Measurements from ENCODE around the gene SNUPN.
A peak's percentile ranks its signal among the peaks of the same experiment; 100 is the strongest.
"Not testable (repeated sequence)": the region's sequence is repeated elsewhere in the genome, so short reads cannot be mapped to it uniquely, and the experiment has no call there.

SNUPN gene

DNA sequence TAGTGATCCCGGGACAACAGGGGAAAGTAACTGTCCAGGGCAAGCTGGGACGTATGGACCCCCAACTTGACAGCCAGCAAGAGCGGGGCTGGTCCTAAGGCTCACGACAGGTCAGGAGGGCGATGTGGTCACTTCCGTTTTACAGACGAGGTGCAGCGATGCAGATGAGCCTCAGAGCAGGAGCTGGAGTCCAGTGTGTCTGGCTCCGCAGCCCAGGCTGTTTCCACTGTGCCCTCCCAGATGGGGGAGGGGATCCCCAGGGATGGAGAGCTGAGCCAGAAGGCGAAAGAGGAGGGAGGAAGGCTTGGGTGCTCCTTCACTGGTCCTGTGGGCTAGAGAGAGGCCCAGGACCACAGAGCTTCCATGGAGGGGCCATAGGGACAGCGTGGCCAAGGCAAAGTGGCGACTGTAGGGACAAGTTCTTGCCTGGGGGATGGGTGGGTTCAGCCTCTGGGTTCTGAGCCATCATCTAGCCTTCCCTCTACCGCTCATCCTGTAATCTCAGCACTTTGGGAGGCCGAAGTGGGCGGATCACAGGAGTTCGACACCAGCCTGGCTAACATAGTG, 27.9 kb upstream of the SNUPN start:
- DNase-seq = no peak

DNA sequence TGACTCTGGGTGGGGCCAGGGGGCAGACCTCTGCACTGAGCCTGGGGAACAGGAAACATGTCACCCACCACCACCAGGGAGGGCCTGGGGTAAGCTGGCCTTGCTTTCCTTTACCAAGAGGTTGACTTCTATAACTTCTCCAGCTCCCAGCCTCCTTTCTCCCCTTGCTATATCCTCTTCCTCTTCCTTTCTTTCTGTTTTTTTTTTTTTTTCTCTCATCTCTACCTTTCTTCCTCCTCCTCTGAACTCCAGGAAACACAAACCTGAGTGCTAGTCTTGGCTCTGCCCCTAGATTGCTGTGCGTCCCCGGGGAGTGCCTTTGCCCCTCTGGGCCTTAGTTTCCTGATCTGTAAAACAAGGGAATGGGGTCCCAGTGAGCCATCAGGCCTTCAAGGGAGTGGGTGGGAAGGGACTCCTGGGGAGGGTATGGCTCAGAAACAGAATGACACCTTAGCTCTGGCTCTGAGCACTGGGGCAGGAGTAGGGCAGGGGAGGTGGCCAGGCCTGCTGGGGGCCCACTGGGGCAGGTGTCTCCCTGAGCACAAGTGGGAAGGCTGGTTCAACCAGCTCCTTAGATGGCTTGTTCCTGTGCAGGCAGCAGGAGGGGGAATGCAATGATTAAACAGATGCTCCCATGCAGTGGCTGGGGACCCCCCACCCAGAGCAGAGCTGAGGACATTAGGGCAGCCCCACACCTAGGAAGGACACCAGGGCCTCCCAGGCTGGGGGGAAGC, 26.5 kb upstream of the SNUPN start:
- no peak for DNase-seq

DNA sequence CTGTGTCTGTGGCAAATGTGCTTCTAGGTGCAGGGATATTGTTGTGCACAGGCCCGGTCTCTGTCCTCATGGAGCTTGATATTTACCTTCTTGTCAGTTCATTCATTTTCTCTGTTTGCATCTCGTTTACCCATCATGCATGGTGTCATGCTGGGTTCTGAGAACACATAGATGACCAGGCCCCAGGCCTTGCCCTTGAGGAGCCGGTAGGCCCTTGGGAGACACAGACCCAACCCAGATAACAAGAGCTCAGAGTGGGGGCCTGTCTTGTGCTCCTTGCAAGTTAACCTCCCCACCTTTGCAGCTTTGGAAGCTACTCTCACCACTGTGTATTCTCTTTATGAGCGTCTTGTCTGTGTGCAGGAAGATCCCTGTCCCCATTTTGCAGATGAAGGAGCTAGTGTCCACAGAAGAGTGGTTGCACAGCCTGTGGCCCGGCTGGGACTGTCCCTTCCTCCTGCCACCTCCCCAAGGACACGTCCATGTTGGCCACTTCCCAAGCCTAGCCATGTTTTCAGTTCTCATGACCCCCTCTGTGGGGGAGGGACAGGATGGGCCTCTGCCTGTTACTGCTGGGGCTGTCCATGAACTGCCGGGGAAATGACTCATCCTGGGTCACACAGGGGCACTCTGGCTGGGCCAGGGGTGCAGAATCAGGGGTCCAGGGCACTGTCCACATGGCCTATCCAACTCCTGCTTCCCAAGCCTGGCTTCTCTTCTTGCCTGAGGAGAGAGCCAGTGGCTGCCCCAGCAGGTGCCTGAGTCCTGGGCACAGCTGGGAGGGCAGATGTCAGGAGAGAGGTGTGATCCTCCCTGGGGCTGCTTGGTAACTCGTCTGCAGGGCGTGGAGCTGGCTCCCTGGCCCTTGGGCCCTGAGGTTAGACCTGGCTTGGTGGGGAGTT, 25.6 kb upstream of the SNUPN start:
- no peak for DNase-seq

DNA sequence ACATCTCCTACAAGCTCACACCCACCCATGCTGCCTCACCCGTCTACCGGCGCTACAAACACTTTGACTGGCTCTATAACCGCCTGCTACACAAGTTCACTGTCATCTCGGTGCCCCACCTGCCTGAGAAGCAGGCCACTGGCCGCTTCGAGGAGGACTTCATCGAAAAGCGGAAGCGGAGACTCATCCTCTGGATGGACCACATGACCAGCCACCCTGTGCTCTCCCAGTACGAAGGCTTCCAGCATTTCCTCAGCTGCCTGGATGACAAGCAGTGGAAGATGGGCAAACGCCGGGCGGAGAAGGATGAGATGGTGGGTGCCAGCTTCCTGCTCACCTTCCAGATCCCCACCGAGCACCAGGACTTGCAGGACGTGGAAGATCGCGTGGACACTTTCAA, 24.3 kb upstream of the SNUPN start:
- no peak for DNase-seq

DNA sequence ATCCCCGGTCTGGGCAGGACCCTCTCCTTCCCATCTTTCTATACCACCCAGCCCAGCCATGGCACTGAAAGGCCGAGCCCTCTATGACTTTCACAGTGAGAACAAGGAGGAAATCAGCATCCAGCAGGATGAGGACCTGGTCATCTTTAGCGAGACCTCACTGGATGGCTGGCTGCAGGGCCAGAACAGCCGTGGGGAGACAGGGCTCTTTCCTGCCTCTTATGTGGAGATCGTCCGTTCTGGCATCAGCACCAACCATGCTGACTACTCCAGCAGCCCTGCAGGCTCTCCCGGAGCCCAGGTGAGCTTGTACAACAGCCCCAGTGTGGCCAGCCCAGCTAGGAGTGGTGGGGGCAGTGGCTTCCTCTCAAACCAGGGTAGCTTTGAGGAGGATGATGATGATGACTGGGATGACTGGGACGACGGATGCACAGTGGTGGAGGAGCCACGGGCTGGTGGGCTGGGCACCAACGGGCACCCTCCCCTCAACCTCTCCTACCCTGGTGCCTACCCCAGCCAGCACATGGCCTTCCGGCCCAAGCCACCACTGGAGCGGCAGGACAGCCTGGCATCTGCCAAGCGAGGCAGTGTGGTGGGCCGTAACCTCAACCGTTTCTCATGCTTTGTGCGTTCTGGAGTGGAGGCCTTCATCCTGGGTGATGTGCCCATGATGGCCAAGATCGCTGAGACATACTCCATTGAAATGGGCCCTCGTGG, 23.7 kb upstream of the SNUPN start:
- DNase-seq = no peak

DNA sequence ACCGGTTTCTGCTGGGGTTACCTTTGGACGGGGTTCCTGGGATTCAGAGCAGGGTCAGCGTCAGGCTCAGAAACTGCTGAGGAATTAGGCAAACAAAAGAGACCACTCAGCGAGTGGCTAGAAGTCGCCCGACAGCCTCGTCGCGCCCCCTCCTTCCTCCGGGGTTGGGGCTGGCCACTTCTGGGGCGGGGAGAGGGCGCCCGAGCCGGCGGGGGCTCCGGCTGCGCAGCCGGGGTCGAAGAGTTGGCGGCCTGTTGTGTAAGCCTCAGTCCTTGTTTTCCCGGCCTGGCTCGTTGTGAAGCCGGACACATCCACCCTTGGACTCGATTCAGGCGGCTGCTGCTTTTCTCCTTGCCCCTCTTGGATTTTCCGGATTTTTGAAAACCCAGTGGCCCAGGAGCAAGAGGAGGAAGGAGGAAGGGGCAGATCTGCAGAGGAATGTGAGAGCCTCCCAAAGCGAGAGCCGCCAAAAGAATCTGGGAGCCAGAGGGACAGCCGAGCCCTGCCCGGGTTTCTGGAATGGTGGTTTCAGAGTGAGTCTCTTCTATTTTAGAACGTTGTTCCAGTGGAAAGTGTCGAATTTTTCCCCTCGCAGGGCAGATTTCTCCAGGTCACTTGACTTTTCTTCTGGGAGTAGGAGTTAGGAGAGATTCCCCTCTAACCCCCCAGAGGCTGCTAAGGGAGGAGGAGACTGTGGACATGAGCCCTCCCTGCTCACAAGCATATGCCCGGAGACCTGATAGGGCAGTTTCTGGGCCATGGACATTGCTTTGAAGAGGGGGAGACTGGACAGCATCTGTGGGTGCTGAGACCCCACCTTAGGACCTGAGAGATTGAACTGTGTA, 22.9 kb upstream of the SNUPN start:
- peak; percentile 28 for DNase-seq

DNA sequence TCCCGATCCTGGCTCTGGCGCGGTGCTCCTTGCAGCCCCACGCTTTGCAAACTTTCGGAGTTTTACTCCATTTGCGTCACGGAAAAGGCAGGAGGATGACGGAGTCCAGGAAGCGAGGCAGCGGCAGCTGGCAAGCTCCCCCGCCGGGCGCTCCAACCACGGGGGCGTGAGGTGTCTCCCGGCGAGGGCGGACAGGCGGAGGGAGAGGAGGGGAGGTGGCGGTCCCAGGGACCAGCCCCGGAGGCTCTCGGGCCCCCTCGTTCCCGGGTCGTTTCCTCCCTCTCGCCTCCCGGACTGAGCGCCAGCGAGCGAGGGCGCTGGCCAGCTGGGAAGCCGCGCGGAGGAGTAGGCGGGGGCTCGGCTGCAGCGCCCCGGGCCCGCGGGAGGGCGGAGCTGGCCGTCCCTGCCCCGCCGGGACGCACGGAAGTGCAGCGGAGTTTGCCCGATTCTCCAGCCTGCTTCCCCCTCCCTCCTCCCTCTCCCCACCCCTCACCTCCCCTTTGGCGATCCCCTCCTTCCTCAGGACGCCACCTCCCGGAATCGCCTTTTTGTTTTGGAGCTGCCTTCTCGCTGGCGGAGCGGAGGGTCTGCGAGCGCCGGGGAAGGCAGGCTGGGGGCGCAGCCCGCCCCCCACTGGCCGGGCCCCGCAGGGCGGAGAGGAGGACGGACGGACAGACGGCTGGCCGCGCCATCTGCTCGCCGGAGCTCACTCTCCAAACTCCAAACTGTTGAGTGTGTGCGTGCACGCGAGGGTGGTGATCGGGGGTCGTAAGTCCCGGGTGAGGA, 22.0 kb upstream of the SNUPN start, which contains the start of gene SNX33:
Gene SNX33 (plus strand): TSS at position 543 of the 786 bp plus-strand sequence. CDS start 1,191 bp downstream, outside the sequence.
- peak; percentile 54 for DNase-seq

DNA sequence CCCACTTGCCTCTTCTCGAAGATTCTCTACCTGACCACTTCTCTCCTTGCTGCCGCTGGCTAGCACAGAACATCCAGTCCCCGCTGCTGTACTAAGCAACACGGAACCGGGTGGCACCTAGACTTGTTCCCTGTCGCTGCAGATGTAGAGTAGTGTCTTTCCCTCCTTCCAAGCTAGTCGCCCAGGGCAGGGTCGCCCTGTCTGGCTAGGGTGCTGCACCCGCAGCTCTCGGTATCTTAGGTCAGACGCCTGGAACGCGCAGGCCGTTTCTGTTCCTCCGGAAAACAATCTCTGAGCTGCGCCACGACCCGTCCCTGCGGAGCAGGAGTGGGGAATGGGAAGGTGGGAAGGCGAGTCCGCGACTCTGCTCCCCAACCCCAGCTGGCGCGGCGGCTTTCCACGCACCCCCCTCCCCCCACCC, 21.4 kb upstream of the SNUPN start:
- no peak for DNase-seq

DNA sequence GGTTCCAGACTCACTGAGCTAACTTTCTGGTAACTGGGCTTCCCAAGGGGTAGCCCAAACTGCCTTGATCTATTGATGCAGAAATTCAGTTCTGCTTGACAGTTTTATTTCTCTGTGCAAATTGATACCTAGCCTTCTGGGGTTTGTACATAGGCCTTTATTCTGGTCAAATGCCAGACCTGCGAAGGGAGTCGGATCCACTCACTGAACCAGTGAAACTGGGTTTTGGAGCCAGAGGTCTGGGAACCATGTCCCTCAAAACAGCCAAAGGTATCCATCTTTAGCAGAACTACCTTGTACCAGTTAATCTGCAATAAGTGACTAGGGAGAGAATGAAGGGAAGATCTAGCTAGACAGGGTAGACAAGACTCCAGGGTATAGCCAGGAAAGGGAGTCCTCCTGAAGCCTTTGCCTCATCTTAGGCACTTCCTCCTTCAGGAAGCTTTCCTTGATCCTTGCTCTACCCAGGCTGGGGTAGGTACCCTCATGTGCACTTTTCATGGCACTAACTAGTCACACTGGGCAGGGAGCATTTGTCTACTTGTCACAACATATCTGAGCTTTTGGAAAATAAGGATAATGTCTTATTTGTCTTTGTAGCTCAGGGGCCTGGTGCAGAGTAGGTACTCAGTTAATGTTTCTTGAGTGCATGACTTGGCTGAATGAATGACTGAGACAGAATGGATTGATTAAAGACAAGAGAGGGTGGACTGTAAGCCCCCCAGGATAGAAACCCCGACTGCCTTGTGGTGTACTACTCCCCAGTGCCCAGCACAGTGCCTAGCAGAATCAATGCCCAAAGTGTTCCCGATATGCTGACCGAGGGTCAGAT, 20.8 kb upstream of the SNUPN start:
- no peak for DNase-seq

DNA sequence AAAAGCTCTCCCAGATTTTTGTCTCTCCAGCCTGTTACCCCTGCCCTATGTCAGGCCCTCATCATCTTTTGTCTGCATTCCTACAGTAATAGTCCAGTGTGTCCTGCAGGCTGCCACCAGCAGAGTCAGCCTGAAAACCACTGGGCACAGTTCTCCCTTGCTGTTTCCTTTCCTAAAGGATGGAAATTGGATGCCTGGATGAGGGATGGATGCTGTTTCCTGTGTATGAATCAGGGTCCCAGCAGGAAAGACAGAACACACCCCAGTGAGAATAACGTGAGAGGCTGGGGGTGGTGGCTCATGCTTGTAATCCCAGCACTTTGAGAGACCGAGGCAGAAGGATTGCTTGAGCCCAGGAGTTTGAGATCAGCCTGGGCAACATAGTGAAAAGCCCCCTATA, 18.9 kb upstream of the SNUPN start:
- DNase-seq = no peak

DNA sequence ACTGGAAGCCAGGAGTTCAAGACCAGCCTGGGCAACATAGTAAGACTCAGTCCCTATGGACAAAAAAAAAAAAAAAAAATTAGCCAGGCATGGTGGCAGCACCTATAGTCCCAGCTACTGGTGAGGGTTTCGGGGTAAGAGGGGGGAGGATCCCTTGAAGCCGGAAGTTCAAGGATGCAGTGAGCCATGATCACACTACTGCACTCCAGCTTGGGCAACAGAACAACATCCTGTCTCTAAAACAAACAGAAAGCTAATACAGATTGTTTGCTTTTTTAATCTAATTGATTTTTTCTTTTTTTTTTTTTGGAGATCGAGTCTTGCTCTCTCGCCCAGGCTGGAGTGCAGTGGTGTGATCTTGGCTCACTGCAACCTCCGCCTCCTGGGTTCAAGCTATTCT, 16.1 kb upstream of the SNUPN start:
- no peak for DNase-seq

DNA sequence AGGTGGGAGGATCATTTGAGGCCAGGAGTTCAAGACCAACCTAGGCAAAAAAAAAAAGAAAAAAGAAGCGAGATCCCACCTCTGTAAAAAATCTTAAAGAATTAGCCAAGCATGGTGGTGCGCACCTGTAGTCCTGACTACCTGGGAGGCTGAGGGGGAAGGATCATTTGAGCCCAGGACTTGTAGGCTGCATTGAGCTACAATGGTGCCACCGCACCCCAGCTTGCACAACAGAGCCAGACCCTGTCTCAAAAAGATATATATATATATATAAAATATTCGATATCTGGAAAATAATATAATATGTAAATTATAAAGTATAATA, 15.6 kb upstream of the SNUPN start:
- DNase-seq = no peak

DNA sequence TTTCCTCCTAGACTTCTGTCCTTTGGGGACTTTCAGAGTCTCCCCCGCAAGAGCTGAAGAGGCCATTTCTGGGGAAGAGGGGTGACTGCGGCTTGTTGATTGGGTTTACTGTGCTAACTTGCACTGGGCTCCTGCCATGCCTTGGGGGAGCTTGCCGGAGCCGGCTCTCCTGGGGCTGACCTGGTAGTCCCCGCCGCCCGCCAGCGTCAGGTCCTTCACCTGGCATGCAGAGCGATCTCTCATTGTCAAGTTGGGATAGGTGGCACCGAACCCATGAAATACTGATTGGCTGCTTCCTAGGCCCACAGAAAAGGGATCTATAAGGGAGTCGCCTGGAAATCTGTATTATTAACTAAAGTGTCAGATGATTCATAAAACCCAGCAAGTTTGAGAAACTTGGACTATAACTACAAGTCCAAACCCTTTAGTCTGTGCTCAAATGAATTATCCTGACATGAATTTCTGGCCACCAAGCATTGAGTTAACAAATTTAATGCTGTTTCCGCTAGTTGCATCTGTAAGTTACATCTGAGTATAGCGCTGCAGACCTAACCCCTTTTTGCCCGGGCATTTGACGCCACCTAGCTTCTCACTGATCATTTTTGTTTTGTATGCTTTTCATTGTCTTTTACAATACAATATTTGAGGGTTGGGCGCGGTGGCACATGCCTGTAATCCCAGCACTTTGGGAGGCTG, 15.1 kb upstream of the SNUPN start:
- DNase-seq = peak; percentile 90

DNA sequence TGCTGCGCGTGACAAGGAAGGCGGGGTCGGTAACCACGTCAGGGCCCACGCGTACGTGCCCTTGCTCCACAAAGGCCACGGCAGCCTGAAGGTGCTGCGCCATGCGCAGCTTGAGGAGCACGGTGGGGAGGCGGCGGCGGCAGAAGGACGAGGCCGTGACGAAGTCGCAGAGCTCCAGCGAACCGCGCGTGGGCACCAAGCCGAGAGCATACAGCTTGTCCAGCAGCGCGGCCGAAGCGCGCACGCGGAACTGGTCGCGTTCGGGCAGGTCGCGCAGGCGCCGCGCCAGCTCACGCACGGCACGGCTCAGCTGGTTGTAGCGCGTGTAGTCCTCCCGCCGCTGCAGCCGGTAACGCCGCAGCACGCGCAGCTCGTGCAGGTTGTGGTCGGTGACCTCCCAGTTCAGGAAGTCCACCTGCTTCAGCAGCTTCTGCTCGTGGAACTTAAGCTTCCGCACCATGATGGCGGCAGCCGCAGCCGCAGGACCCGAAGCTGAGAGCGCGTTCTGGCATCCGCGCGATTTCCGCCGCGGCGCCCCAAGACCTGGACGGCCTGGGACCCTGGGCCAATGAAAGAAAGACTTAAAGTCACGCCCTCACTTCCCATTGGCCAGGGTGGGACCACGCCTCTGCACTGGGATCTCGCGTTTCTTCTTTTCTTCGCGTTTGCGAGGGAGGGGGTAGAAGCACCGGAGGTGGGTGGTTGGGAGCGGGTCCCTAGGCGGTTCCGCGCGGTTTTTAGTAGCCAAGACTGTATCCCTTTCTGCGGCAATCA, 14.4 kb upstream of the SNUPN start, which contains the start of gene IMP3:
Gene IMP3 (minus strand): TSS at position 516 of the 774 bp plus-strand sequence. CDS start 56 bp downstream, at position 460.
- DNase-seq = peak; percentile 99

DNA sequence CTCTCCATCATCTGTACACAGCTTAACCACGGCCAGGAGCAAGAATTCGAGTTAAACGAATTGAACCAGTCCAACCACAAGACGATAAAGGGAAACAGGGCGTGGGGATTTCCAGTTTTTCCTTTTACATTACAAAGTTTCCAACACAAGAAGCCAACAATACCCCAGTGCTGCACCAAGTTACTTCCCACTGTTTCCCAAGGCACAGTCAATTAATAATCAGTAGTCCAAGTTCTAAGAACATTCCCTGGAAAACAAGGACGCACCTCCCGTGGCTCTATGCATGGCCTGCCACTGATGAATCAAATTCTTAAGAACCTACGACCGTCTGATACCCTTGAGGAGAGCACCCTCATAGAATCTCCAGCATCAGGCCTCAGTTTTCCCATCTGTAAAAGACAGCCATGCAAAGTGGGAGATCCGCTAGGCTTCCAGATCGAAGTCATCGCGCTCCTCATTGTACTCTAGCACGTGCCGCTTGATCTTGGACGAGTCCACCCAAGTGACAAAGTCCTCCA, 13.7 kb upstream of the SNUPN start:
- peak; percentile 48 for DNase-seq

DNA sequence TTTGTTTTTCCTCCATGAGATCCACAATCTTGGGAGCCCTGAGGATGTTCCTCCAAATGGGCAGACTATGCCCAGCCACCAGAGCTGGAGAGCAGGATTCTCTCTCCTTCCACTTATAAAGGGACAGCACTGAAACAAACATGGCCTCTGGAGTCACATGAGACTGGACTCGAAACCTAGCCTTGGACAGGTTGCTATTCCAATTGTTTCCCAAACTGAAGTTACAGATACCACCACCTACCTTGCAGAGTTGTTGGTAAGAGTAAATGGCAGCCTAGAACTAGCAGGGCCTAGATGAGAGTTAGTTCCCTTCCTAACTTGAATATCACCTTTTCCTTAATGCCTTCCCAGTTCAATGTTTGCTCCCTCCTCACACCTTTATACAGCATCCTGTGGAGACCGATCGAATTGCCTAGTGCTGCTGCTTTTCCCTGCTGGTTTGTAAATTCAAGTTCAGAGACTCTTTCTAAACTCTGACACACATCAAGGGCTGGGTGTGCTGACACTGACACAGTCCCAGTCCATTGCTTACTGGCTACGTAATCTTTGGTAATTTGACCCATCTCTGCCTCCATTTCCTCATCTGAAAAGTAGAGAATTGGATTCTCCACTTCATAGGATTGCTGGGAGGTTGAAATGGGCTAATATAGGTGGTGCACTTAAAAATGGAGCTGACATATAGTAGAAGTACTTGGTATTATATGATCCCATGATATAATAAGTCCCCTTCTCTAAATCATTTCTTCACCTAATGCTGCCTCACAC, 11.9 kb upstream of the SNUPN start:
- no peak for DNase-seq

DNA sequence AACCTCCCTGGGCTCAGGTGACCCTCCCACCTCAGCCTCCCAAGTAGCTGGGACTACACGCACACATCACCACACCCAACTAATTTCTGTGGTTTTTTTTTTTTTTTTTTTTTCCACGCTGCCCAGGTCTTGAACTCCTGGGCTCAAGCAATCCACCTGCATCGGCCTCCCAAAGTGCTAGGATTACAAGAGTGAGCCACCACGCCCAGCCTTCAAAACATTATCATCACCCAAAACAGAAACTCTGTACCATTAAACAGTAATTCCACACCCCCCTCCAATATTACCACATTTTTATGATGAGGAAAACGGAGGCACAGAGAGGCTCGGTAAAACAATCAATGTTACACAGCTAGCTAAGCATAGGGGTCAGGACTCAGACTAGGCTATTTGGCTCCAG, 10.5 kb upstream of the SNUPN start:
- DNase-seq = no peak

DNA sequence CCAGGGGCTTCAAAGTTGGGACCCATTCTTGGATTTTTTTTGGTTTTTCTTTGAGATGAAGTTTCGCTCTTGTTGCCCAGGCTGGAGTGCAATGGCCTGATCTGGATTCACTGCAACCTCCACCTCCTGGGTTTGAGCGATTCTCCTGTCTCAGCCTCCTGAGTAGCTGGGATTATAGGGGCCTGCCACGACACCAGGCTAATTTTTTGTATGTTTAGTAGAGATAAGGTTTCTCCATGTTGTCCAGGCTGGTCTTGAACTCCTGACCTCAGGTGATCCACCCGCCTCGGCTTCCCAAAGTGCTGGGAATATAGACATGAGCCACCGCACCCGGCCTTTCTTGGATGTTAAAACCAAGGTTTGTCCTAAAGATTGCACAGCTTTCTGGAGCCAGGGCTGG, 8.4 kb upstream of the SNUPN start:
- DNase-seq = not testable (repeated sequence)

All from hematopoietic multipotent progenitor cell treated with erythropoietin and hydrocortisone succinate and interleukin-3 and kit ligand, for 6 days (in vitro differentiated cells).